Neural crest cell (in vitro differentiated cells): ENCODE results near the gene SPATA25. TPM values are rescaled to one million over a fixed set of nuclear protein-coding genes. Genes with fewer than 3 reads are reported as not detected.
"Not testable (repeated sequence)": the region's sequence is repeated elsewhere in the genome, so short reads cannot be mapped to it uniquely, and the experiment has no call there.

Source experiments
- DNase-seq: peaks from one replicate; pipeline ENCODE4 v3.0.0; 2021; ENCODE audit warnings: low read depth, mixed read lengths, low spot score
- H3K27ac Mint-ChIP-seq: one replicate; pipeline ENCODE4 v1.8.0; 2021; ENCODE audit warnings: mild to moderate bottlenecking, mixed read lengths; ENCODE audit not compliant: unreplicated experiment
- H3K27me3 Mint-ChIP-seq: 2 replicates; pipeline ENCODE4 v1.8.0; 2021; ENCODE audit warnings: low read depth, mild to moderate bottlenecking, mixed read lengths
- H3K36me3 Mint-ChIP-seq: 2 replicates; pipeline ENCODE4 v1.8.0; 2021; ENCODE audit warnings: low read depth, mild to moderate bottlenecking, mixed read lengths
- H3K4me1 Mint-ChIP-seq: 2 replicates; pipeline ENCODE4 v1.8.0; 2021; ENCODE audit warnings: mixed read lengths
- H3K4me3 Mint-ChIP-seq: one replicate; pipeline ENCODE4 v1.8.0; 2021; ENCODE audit warnings: mild to moderate bottlenecking, mixed read lengths
- H3K9me3 Mint-ChIP-seq: 2 replicates; pipeline ENCODE4 v1.8.0; 2021; ENCODE audit warnings: mixed read lengths
- CTCF ChIP-seq: fragments of 200-600 bp; sonication (generic); conservative IDR thresholded peaks from 2 replicates; pipeline ENCODE4 v1.5.0; 2021; ENCODE audit warnings: antibody characterized with exemption, mild to moderate bottlenecking
- long read RNA-seq: library from polyadenylated mRNA; unstranded; transcript quantifications from one replicate; pipeline ENCODE4 v2.0.0, GENCODE V29; 2020
- total RNA-seq: library from RNA; stranded (reverse); gene quantifications from 2 replicates; pipeline ENCODE4 v1.2.1, GENCODE V29; 2021

Gene SPATA25
- 0.41 and 2.2 TPM in 2 replicates for total RNA-seq
- long read RNA-seq: 0 reads

DNA sequence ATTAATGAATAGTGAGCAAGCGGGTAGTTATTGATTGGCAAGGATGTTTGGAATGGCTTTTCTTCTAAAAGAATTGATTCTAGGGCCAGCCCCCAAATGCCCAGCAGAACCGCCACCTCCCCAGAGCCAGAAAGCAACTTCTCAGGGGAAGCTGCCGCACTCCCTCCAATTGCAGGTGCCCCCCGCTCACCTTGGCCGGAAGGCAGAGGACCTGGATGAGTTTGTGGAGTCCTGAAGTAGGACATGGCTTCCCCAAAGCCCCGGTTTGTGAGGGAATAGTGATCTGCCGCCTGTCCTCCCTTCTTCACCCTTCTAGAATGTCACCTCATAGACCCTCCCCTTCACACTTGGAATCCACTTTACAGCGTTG lies at the start of gene SPATA25:
Gene SPATA25, minus strand, starts transcription at position 277 of the 370 bp plus-strand sequence. Its CDS starts 32 bp downstream, at position 245.
- Mint-ChIP-seq H3K27me3 (peaks cover 10% of the 10 kb centered on the region), H3K4me3 (peak within 1 kb of the TSS; percentile 51), H3K27ac (no peak within 1 kb of the TSS), H3K4me1 (peaks cover 20% of the 10 kb centered on the region), H3K36me3 (peaks cover 2% of the 10 kb centered on the region), H3K9me3 (no peaks in the 10 kb centered on the region)
- no peak for TF ChIP-seq CTCF
- DNase-seq: no peak

DNA sequence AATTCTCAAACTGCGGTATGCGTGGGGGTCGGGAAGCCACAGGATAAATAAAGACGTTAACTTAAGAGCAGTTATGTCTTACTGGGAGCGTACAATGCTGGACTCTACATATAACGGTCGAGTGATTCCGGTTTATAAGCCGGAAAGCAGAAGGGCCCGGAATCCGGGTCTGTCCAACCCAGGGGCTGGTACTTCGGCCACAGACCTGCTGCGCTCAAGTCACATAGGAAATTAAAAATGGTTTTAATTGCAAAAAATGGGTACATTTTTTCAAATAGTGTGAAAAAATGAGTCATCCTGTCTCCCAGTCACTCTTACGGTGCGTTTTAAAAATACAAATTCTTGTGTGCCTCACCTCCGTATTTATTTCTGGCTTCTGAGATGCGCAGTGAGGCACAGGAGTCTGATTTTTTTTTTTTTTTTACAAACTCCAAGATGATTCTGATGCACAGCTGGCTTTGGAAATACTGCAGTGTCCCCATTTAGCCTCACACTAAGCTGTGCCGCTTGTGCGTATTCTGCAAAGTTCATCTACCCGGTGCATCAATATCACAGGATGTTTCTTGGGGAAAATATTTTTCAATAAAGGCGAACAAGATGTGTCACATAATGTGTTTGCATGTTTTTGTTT lies 48.1 kb upstream of the SPATA25 start:
- peaks cover 31% of the 10 kb centered on the region for H3K4me1 Mint-ChIP-seq
- H3K9me3 Mint-ChIP-seq: no peaks in the 10 kb centered on the region

DNA sequence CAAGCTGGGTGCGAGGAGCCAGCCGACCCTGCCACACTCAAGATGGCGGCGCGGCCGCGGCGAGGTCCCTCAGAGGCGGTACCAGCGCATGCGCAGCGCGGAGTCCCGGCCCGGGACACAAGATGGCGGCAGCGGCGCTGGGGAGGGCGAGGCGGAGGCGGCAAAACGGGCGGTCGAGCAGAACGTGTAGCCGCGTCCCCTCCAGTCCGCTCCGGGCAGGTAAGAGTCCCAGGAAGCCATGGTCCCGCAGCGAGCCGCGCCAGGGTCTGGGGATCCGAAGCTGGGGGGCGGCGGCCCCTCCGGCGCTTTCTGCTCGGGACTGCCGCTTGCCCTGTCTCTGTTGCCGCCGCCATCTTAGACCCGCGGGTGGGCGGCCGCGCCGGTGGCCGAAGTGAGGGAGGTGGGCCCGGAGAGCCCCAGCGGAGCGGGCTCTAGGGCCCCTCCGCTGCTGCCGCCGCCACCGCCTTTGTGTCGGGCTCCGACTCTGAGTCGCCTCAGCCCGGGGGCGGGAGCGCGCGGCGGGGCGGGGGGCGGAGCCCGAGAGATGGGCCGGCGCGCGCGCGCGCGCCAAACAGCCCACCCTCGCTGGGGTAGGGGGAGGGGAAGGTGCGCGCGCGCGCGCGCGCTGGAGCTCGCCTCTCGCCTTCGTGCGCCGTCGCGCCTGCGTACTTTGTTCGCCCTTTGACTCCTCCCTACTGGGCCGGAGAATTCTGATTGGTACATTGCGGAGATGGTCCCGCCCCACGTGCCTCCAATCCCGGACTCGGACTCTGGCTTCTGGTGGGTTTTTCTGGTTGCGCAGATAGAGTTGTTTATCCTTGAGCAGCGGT lies 47.4 kb upstream of the SPATA25 start, which contains the start of gene PCIF1:
Gene PCIF1, plus strand, starts transcription at position 98 of the 830 bp plus-strand sequence. CDS start 4,317 bp downstream, outside the sequence.
- Mint-ChIP-seq H3K4me3 (peak within 1 kb of the TSS; percentile 96), H3K4me1 (peaks cover 31% of the 10 kb centered on the region), H3K27me3 (peaks cover 7% of the 10 kb centered on the region), H3K9me3 (no peaks in the 10 kb centered on the region), H3K27ac (peak within 1 kb of the TSS; percentile 100), H3K36me3 (peaks cover 8% of the 10 kb centered on the region)
- TF ChIP-seq CTCF: no peak
- peak; percentile 98 for DNase-seq

More for the DNA sequence above, 48.1 kb upstream of the SPATA25 start:
- Mint-ChIP-seq H3K27me3 (peaks cover 7% of the 10 kb centered on the region), H3K27ac (peak overlapping the region; percentile 70), H3K36me3 (peaks cover 8% of the 10 kb centered on the region), H3K4me3 (peak overlapping the region; percentile 96)
- TF ChIP-seq CTCF: no peak
- no peak for DNase-seq

GRCh38 chr20:45934046-45934585 lies 46.7 kb upstream of the SPATA25 start:
- Mint-ChIP-seq H3K27me3 (peaks cover 7% of the 10 kb centered on the region), H3K36me3 (peaks cover 3% of the 10 kb centered on the region), H3K27ac (peak overlapping the region; percentile 100), H3K4me3 (peak overlapping the region; percentile 96), H3K9me3 (no peaks in the 10 kb centered on the region), H3K4me1 (peaks cover 31% of the 10 kb centered on the region)
- no peak for TF ChIP-seq CTCF
- no peak for DNase-seq

DNA sequence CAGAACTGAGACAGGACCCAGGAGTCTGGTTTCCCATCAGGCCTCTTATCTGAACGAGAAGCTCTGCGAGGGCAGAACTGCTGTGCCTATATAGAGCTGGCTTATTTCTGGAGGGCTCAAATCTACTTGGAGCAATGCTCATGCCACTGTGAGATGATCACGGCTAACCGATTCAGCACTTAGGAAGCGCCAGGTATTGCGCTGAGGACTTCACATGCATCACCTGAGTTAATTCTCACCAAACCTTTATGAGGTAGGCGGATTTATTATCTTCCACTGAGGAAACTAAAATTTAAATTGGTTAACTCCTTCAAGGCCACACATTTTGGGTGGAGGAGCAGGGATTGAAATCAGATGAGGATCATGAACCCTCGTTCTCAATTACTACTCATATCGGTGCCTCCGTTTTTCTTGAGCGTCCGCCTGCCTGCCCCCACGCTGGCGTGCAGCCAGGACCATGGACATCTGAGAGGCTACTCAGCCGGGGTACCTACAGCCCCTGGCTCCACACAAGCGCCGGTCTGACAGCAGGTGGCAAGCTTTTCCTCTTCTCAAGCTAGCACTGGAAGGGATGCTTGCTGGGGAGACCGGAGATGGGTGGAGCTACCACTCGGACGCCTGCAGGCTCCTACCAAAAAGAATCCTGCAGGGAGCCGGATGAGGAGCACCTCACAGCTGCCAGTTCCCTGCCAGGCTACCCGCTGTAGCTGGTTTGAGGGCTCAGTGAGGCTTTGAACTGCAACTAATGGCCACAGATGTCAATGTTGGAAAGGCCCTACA lies 46.0 kb upstream of the SPATA25 start:
- H3K27me3 Mint-ChIP-seq: peaks cover 7% of the 10 kb centered on the region
- H3K36me3 Mint-ChIP-seq: peaks cover 2% of the 10 kb centered on the region
- H3K27ac Mint-ChIP-seq: peak overlapping the region; percentile 100
- H3K9me3 Mint-ChIP-seq: no peaks in the 10 kb centered on the region
- H3K4me3 Mint-ChIP-seq: peak overlapping the region; percentile 96
- TF ChIP-seq CTCF: peak; percentile 47
- peaks cover 31% of the 10 kb centered on the region for H3K4me1 Mint-ChIP-seq
- peak; percentile 40 for DNase-seq

DNA sequence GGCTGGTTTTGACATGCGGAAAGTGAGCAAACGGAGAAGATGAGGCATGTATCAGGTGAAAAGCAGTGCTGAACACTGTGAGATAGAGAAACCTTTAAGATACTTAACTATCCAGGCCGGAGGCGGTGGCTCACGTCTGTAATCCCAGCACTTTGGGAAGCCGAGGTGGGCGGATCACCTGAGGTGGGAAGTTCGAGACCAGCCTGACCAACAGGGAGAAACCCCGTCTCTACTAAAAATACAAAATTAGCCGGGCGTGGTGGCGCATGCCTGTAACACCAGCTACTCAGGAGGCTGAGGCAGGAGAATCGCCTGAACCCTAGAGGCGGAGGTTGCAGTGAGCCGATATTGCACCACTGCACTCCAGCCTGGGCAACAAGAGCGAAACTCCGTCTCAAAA lies 44.3 kb upstream of the SPATA25 start:
- H3K4me3 Mint-ChIP-seq: peak overlapping the region; percentile 96
- H3K27ac Mint-ChIP-seq, DNase-seq, H3K36me3 Mint-ChIP-seq, H3K27me3 Mint-ChIP-seq, H3K9me3 Mint-ChIP-seq: not testable (repeated sequence)
- peaks cover 23% of the 10 kb centered on the region for H3K4me1 Mint-ChIP-seq
